DND-41 (cell line): ENCODE results near the gene PICK1.

Source experiments
- EZH2 ChIP-seq: IDR thresholded peaks from 3 replicates; pipeline ENCODE4 v1.6.1; 2012; ENCODE audit warnings: borderline replicate concordance, low read depth, mild to moderate bottlenecking, moderate library complexity, low read length, inconsistent platforms; ENCODE audit not compliant: severe bottlenecking
- TF ChIP-seq, protein P1 (sequence below): IDR thresholded peaks from 2 replicates; pipeline ENCODE4 v1.5.1; 2012; ENCODE audit warnings: borderline replicate concordance, low read length, moderate library complexity, mild to moderate bottlenecking; ENCODE audit not compliant: poor library complexity, severe bottlenecking; ENCODE audit errors: extremely low read depth

DNA sequence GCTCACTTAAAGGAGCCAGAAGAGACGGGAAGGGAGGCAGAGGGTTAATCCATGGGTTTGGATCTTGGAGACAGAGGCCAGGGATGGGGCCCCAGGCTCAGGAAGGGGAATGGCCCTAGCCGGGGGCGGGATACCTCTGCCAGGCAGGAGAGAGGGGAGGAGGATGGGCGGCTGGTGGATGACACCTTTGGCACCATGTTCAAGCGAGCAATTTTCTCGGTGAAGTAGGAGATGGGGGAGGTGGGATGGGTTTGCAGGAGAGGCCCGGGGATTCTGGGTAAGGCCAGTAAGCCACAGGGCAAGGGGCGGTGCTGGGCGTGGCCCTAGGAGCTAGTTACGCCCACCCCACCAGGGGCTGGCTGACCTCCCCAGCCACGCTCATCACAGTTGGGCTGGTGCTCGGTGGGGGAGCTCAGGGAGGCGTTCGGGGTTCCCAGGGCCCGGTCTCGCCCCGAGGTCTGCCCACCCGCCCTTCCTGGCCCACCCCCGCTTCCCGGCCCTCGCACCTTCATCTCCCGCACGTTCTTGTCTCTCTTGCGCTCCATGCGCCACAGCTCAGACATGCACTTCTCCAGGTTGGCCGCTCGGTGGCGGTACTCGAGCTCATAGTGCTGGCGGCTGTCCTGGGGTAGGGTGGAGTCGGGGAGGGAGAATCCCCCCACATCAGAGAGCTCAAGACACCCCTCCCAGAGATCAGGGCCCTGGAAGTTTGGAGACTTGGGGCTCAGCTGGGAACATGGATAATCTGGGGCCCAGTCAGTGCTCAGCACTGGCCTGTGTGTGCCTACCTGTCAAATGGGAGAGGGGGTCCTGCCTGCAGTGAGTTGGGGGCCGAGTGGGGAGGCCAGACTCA is 40.6 kb downstream of the PICK1 start:
- no peak for TF ChIP-seq EZH2
- TF ChIP-seq, protein P1, sequence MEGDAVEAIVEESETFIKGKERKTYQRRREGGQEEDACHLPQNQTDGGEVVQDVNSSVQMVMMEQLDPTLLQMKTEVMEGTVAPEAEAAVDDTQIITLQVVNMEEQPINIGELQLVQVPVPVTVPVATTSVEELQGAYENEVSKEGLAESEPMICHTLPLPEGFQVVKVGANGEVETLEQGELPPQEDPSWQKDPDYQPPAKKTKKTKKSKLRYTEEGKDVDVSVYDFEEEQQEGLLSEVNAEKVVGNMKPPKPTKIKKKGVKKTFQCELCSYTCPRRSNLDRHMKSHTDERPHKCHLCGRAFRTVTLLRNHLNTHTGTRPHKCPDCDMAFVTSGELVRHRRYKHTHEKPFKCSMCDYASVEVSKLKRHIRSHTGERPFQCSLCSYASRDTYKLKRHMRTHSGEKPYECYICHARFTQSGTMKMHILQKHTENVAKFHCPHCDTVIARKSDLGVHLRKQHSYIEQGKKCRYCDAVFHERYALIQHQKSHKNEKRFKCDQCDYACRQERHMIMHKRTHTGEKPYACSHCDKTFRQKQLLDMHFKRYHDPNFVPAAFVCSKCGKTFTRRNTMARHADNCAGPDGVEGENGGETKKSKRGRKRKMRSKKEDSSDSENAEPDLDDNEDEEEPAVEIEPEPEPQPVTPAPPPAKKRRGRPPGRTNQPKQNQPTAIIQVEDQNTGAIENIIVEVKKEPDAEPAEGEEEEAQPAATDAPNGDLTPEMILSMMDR: no peak
